ENCODE measurements around the gene ARL8B.

Gene ARL8B

GRCh38 chr3:5187920-5188418 lies 65.9 kb downstream of the ARL8B start:
- DNase-seq: peak; percentile 52 to 55

GRCh38 chr3:5188419-5189221 lies 66.5 kb downstream of the ARL8B start:
- DNase-seq: peak; percentile 47 to 55

- DNase-seq: peak in 1 of 2 donors; percentile 33
Measured at GRCh38 chr3:5190147-5190791, 68.2 kb downstream of the ARL8B start.

- DNase-seq: no peak
Measured at GRCh38 chr3:5191555-5192304, 69.6 kb downstream of the ARL8B start.

- peak; percentile 46 to 52 for DNase-seq
Measured at GRCh38 chr3:5192571-5193365, 70.7 kb downstream of the ARL8B start.

GRCh38 chr3:5194341-5194740 lies 72.2 kb downstream of the ARL8B start:
- no peak for DNase-seq

- peak in 1 of 2 donors; percentile 42 for DNase-seq
Measured at GRCh38 chr3:5194801-5195509, 72.9 kb downstream of the ARL8B start.

- peak in 1 of 2 donors; percentile 30 for DNase-seq
Measured at GRCh38 chr3:5195605-5196004, 73.5 kb downstream of the ARL8B start.

- no peak for DNase-seq
Measured at GRCh38 chr3:5197022-5197421, 74.9 kb downstream of the ARL8B start.

- peak; percentile 40 to 56 for DNase-seq
Measured at GRCh38 chr3:5197470-5198312, 75.6 kb downstream of the ARL8B start.

GRCh38 chr3:5198313-5198677 lies 76.2 kb downstream of the ARL8B start:
- DNase-seq: no peak

GRCh38 chr3:5198986-5199731 lies 77.1 kb downstream of the ARL8B start:
- DNase-seq: no peak

GRCh38 chr3:5201536-5201935 lies 79.4 kb downstream of the ARL8B start:
- no peak for DNase-seq

GRCh38 chr3:5202222-5202621 lies 80.1 kb downstream of the ARL8B start:
- no peak for DNase-seq

GRCh38 chr3:5205165-5205941 lies 83.3 kb downstream of the ARL8B start:
- DNase-seq: peak; percentile 49 to 54

GRCh38 chr3:5210926-5211325 lies 88.8 kb downstream of the ARL8B start:
- DNase-seq: no peak

- no peak for DNase-seq
Measured at GRCh38 chr3:5212628-5213573, 90.8 kb downstream of the ARL8B start.

- no peak for DNase-seq
Measured at GRCh38 chr3:5213574-5213966, 91.5 kb downstream of the ARL8B start.
